Measurements from ENCODE around the gene TMEM203.
A peak's percentile ranks its signal among the peaks of the same experiment; 100 is the strongest.

TMEM203 gene

GRCh38 chr9:137219757-137220316 lies 14.4 kb upstream of the TMEM203 start:
- no peak for DNase-seq (ENCODE audit: low read depth, low spot score)

- DNase-seq (ENCODE audit: low read depth, low spot score), result no peak
These were observed 13.4 kb upstream of the TMEM203 start for GRCh38 chr9:137218754-137219271.

- DNase-seq (ENCODE audit: low read depth, low spot score), result no peak
These were observed 12.8 kb upstream of the TMEM203 start for GRCh38 chr9:137218212-137218753.

DNA sequence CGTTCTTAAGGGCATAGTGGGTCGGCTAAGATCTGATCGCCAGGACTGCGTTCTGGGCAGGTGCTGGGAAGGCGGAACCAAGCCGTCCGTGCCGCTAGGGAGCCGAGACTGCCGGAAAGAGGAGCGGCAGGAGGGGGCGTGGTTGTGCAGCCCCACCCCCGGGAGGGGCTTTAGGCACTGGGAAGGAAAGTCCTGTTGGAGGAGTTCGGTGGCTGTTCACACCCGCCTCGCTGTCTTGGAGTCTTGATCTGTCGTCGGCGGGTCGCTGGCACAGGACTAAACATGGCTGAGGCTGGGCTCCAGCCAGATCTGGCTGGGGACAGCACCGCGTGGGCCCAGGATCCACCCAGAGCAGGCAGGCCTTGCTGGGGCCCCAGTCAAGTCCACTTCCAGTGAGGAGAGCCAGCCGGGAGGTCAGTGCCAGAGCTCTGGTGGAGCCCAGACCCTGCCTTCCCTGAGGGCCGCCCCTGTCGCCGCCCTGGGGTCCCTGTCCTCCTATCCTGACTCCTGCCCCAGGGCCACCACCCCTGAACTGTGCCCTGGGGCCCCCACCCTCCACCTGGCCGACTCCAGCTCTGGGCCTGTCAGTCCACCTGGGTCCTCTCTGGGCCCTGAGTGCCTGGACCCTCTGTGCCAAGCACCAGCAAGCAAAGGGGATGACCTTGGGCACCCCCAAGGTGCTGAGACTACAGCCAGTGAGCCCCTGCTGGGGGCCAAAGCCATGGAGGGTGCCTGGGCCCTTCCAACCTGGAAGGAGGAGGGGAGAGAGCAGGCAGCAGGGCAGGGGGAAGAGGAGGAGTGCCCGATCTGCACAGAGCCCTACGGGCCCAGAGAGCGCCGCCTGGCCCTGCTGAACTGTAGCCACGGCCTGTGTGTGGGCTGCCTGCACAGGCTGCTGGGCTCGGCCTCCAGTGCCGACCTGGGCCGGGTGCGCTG lies 12.1 kb upstream of the TMEM203 start:
- no peak for DNase-seq (ENCODE audit: low read depth, low spot score)

DNA sequence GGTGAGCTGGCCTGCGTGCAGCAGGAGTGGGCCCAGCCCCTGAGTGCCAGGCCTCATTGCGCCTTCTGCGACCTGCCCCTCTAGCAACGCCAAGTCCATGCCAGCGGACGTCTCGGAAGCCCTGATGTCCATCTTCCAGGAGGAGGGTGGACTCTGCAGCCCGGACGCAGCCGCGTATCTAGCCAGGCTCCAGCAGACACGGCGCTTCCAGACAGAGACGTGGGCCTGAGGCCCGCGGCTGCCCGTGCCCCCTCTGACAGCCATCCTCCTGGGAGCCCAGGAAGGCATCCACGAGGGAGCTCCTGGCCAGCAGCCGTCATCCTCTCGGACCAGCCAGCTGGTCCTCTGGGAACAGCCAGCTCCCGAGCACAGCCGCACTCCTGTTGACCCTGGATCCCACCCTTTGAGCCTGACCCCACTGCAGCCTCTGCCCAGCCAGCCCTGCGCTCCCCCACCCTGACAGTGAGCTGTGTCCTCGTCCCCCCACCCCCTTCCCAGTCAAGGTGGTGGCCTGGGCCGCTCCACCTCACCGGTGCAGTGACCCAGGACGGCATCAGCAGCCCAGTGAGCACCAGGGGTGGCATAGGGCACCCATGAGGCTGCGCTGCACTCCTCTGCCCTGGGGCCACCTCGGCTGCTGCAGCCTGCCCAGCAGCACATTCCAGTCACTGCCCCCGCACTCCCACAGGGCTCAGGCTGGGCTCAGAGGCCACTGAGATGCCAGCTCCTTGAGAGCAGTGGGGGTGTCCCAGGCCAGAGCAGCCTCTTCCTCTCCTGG lies 10.9 kb upstream of the TMEM203 start:
- no peak for DNase-seq (ENCODE audit: low read depth, low spot score)

GRCh38 chr9:137215196-137215986 lies 9.9 kb upstream of the TMEM203 start:
- no peak for DNase-seq (ENCODE audit: low read depth, low spot score)

GRCh38 chr9:137214620-137215019 lies 9.2 kb upstream of the TMEM203 start:
- DNase-seq (ENCODE audit: low read depth, low spot score), result no peak

DNA sequence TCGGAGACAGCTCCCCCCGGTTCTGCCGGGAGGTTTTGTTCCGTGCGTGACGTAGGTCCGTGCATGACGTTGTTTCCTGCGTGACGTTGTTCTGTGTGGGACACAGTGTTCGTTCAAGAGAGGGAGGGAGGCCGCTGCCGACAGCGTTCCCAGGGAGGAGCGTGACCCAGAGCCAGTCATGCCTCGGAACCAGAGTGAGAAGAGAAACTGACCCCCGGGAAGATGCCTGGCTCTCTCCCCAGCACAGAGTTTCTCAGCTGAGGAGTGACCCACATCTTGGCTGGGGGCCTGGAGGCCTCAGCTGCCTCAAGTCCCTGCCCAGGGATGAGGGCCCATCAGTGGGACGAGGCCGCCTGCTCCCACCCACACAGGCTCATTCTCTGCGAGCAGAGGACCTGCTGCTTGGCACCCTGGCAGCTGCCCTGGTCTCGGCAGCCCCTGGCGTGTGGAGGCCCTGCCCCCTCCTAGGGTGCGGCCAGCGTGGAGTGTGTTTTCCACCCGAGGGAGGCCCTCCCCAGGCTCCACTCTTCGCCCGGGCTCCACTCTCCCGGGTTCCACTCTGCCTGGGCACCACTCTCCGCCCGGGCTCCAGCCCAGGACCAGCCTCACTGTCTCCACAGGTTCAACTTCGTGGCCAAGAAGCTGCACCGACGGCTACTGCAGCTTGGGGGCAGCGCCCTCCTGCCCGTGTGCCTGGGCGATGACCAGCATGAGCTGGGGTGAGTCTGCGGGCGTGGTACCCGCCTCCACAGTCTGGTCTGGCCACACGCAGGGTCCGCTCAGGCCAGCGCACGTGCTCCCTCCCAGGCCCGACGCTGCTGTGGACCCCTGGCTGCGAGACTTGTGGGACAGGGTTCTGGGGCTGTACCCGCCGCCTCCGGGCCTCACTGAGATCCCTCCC lies 8.0 kb upstream of the TMEM203 start:
- no peak for DNase-seq (ENCODE audit: low read depth, low spot score)

DNA sequence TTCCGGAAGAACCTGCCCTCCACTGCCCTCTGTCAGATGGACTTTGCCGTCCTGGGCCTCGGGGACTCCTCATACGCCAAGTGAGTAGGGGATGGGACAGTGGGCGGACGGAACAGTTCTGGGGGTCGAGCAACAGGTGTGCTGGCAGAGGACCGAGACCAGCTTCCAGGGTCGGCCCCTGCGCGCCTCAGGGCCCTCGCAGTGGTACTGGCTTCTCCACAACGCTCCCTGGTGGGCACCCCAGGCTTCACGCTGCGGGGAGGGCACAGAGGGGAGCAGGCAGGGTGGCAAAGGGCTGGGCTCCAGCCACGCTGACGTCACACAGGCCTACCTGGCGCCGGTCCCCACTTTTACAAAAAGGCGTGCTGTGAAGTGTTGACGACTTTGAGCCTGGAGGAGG lies 7.1 kb upstream of the TMEM203 start:
- no peak for DNase-seq (ENCODE audit: low read depth, low spot score)

DNA sequence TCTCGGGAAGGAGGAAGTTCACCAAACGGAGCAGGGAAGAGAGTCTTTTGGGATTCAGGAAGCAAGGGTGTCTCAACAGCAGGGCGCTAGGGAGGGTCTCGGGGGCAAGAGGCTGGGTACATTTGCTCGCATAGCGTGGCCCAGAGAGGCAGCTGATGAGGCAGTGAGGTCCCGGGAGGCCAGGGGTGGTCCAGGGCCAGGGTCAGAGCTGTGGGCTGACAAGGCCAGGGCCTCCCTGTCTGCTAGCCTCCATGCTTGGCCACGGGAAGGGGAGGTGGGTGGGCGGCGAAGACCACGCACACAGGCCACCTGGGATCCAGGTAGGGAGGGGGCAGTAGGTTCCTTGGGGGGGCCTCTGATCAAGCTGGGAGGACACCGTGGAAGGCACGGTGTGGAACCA lies 6.1 kb upstream of the TMEM203 start:
- no peak for DNase-seq (ENCODE audit: low read depth, low spot score)

GRCh38 chr9:137206602-137207001 lies 1.2 kb upstream of the TMEM203 start:
- no peak for DNase-seq (ENCODE audit: low read depth, low spot score)

- no peak for DNase-seq (ENCODE audit: low read depth, low spot score)
These were observed 720 bp downstream of the TMEM203 start for GRCh38 chr9:137204731-137205125.

- no peak for DNase-seq (ENCODE audit: low read depth, low spot score)
These were observed 2.5 kb downstream of the TMEM203 start for GRCh38 chr9:137202966-137203365.

DNA sequence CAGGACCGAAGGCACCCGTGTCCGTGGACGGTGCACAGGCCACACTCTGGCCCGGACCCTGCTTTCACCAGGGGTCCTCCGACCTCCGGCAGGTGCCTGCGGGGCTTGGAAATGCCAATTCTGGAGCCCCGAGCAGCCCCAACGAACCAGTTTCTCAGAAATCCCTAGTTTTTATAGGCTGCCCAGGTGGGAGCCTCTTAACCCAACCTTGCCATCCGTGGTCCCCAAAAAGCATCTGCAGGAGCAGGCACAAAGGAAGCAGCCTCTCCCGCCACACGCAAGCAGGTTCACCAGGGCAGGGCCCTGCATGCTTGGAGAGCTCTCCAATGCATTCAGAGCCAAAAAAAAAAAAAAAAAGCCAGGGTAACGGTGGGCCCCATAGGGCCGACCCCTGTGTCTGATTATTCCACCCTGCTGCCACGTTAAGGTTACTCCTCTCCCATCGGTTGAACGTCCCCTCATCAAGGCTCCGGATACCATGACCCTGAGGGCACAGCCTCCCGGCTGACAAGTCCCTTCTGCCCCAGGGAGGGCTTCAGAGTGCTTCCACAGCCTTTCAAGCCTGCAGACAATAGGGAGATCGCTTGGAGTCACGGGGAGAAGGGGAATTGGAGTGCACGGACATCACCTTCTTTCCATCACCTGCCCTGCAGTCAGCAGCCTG lies 4.1 kb downstream of the TMEM203 start:
- no peak for DNase-seq (ENCODE audit: low read depth, low spot score)

- DNase-seq (ENCODE audit: low read depth, low spot score), result peak; percentile 97
These were observed 4.9 kb downstream of the TMEM203 start, which contains the start of gene TPRN for GRCh38 chr9:137200311-137201204. TSS of gene TPRN (minus strand) at chr9:137200741. CDS start at chr9:137200711, 30 bp downstream.

GRCh38 chr9:137199411-137200121 lies 5.9 kb downstream of the TMEM203 start:
- no peak for DNase-seq (ENCODE audit: low read depth, low spot score)

- no peak for DNase-seq (ENCODE audit: low read depth, low spot score)
These were observed 6.6 kb downstream of the TMEM203 start for GRCh38 chr9:137198902-137199283.
